HepG2 (cell line): Measurements from ENCODE around the gene MDH1. TPM values are rescaled to one million over a fixed set of nuclear protein-coding genes. Genes with fewer than 3 reads are reported as not detected.
A peak's percentile ranks its signal among the peaks of the same experiment; 100 is the strongest.

ENCODE experiments used
- ASH2L ChIP-seq: fragments of 300-600, 200-600 bp; sonication (generic); IDR thresholded peaks from 2 replicates; pipeline ENCODE4 v1.7.0; 2017; ENCODE audit warnings: low read depth, mild to moderate bottlenecking, moderate library complexity, mixed read lengths, low read length; ENCODE audit not compliant: insufficient read length
- ATAD3A ChIP-seq: sonication (generic); formaldehyde crosslinking; IDR thresholded peaks from 2 replicates; pipeline ENCODE4 v1.4.0; 2020; ENCODE audit warnings: missing genetic modification reagents
- FOXA1 ChIP-seq, 2 experiments: fragments of 450-650 bp in 1 of 2; sonication (generic) in 1 of 2; formaldehyde crosslinking in 1 of 2; IDR thresholded peaks; 2 replicates each; pipeline versions ENCODE4 v1.4.0 to v1.6.1; 2016 to 2020; ENCODE audit warnings: missing genetic modification reagents in 1 of 2
- FOXP4 ChIP-seq: sonication (generic); formaldehyde crosslinking; IDR thresholded peaks from 2 replicates; pipeline ENCODE4 v1.4.0; 2020; ENCODE audit warnings: missing genetic modification reagents
- KDM2A ChIP-seq: sonication (generic); formaldehyde crosslinking; IDR thresholded peaks from 2 replicates; pipeline ENCODE4 v1.4.0; 2020; ENCODE audit warnings: low read depth, missing genetic modification reagents, borderline replicate concordance
- PAF1 ChIP-seq: IDR thresholded peaks from 2 replicates; pipeline ENCODE4 v1.6.1; 2016; ENCODE audit warnings: missing genetic modification reagents, missing compliant biosample characterization
- PCBP2 ChIP-seq: fragments of 200-400 bp; formaldehyde crosslinking; optimal IDR thresholded peaks from 2 replicates; pipeline ENCODE3; 2018; ENCODE audit warnings: low read length, low read depth; ENCODE audit not compliant: poor library complexity, severe bottlenecking
- SMC3 ChIP-seq: IDR thresholded peaks from 2 replicates; pipeline ENCODE4 v1.6.1; 2011; ENCODE audit warnings: low read length, improper control_type of control experiment
- ZNF230 ChIP-seq: sonication (generic); formaldehyde crosslinking; IDR thresholded peaks from 2 replicates; pipeline ENCODE4 v1.4.0; 2020; ENCODE audit warnings: mild to moderate bottlenecking, missing genetic modification reagents
- ZNF292 ChIP-seq: sonication (generic); formaldehyde crosslinking; IDR thresholded peaks from 2 replicates; pipeline ENCODE4 v1.8.1; 2022; ENCODE audit warnings: mild to moderate bottlenecking, low read depth, missing genetic modification reagents, borderline replicate concordance
- ZNF687 ChIP-seq: sonication (generic); formaldehyde crosslinking; IDR thresholded peaks from 2 replicates; pipeline ENCODE4 v1.5.1; 2020; ENCODE audit warnings: mild to moderate bottlenecking, missing genetic modification reagents, moderate library complexity
- polyA plus RNA-seq, 8 experiments: library from polyadenylated mRNA; depleted of rRNA in 3 of 8; stranded (reverse) in 7 of 8; unstranded in 1 of 8; fragments of >200 nt; fragmentation: Illumina TruSeq in 4 of 8; extraction: Trizol in 4 of 8; gene quantifications; 2 replicates each; pipeline versions ENCODE4 v1.2.1 to v1.2.3, GENCODE V29; 2011 to 2016; ENCODE audit warnings: low read depth in 4 of 8, missing spikeins in 1 of 8, mixed read lengths in 1 of 8; ENCODE audit not compliant: insufficient read depth in 1 of 8
- total RNA-seq, 5 experiments: library from RNA; depleted of rRNA; stranded (reverse); fragments of >200 nt; fragmentation: Illumina TruSeq; extraction: Trizol; gene quantifications; 2 replicates each; pipeline ENCODE4 v1.2.3, GENCODE V29; 2016; ENCODE audit warnings: low read depth in 1 of 5
- TF ChIP-seq, protein P1 (sequence below): sonication (generic); formaldehyde crosslinking; IDR thresholded peaks from 2 replicates; pipeline ENCODE4 v1.4.0; 2020; ENCODE audit warnings: missing genetic modification reagents, mild to moderate bottlenecking, borderline replicate concordance
- TF ChIP-seq, protein P2 (sequence below): sonication (generic); formaldehyde crosslinking; IDR thresholded peaks from 2 replicates; pipeline ENCODE4 v1.8.0; 2022; ENCODE audit warnings: missing genetic modification reagents, low read depth, mild to moderate bottlenecking, borderline replicate concordance
- TF ChIP-seq, protein P3 (sequence below): sonication (generic); formaldehyde crosslinking; IDR thresholded peaks from 2 replicates; pipeline ENCODE4 v1.9.0; 2022; ENCODE audit warnings: low read depth, missing genetic modification reagents

The MDH1 gene
- total and polyA plus RNA-seq, 2 of the 13 experiments (the other 11 are each of a cell fraction or from before 2014, with no cell fraction given): 293 to 415 TPM

DNA sequence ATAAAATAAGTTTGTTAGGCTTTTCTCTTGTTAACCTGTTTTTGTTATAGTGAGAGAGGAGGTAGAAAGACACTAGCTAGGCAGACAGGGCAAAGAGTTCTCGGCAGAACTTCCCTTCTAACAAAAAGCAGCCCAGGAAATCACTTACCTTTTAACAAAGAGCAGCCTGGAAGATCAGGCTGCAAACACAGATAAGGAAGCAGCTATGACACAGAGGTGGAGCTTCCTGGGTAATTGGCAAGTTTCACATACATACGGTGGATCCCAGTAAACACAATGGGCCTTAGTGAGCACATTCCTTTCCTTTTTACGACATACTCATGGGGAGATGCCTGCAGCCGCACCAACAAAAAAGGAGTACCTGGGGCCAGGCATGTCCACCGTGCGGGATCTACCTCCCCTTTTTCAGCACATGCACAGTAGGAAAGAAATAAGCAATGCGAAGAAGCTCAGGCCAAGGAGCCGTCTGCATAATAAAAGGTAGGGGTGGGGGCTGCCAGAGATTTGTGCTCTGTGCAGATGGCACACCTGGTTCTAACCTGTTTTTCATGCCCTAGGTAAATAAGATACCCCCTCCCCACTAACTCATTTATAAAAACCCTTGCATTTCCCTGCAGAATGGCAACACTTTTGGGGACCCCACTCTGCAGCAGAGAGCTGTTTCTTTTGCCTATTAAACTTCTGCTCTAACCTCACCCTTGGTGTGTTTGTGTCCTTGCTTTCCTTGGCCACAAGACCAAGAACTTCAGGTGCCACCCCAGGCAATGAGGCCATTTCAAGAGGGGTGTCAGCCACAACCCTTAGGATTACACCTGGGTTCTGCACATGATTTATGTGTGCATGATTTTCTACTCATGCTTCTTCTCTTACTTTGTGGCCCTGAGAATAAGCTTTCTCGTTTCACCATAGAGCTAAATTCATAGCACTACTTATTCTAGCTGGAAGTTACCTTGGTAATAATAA lies 26.5 kb downstream of the MDH1 start (continued):
- TF ChIP-seq ZNF292 (CRISPR knock-in tag) (peak; percentile 47; the same call in 1 of the 2 replicates), PAF1 (CRISPR knock-in tag) (no peak), ASH2L (no peak), ATAD3A (no peak), FOXP4 (peak; percentile 65), SMC3 (0 out of 2 replicates have a peak, but pooled peaks have one; percentile 2), ZNF230 (CRISPR knock-in tag) (no peak), ZNF687 (no peak), FOXA1 (IDR thresholded peaks at IDR 0.05) (no peak), FOXA1 (CRISPR knock-in tag; IDR thresholded peaks at IDR 0.05) (peak; percentile 41; the same call in 1 of the 2 replicates), KDM2A (CRISPR knock-in tag) (no peak), PCBP2 (no peak)
- TF ChIP-seq, protein P1, sequence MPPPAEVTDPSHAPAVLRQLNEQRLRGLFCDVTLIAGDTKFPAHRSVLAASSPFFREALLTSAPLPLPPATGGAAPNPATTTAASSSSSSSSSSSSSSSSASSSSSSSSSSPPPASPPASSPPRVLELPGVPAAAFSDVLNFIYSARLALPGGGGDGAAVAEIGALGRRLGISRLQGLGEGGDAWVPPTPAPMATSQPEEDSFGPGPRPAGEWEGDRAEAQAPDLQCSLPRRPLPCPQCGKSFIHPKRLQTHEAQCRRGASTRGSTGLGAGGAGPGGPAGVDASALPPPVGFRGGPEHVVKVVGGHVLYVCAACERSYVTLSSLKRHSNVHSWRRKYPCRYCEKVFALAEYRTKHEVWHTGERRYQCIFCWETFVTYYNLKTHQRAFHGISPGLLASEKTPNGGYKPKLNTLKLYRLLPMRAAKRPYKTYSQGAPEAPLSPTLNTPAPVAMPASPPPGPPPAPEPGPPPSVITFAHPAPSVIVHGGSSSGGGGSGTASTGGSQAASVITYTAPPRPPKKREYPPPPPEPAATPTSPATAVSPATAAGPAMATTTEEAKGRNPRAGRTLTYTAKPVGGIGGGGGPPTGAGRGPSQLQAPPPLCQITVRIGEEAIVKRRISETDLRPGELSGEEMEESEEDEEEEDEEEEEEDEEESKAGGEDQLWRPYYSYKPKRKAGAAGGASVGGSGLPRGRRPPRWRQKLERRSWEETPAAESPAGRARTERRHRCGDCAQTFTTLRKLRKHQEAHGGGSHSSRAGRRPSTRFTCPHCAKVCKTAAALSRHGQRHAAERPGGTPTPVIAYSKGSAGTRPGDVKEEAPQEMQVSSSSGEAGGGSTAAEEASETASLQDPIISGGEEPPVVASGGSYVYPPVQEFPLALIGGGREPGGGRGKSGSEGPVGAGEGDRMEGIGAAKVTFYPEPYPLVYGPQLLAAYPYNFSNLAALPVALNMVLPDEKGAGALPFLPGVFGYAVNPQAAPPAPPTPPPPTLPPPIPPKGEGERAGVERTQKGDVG: no peak
- TF ChIP-seq, protein P2, sequence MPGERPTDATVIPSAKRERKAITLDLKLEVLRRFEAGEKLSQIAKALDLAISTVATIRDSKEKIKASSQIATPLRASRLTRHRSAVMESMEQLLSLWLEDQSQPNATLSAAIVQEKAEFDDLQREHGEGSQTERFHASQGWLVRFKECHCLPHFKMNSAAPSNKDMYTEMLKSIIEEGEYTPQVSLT: no peak
- TF ChIP-seq, protein P3, sequence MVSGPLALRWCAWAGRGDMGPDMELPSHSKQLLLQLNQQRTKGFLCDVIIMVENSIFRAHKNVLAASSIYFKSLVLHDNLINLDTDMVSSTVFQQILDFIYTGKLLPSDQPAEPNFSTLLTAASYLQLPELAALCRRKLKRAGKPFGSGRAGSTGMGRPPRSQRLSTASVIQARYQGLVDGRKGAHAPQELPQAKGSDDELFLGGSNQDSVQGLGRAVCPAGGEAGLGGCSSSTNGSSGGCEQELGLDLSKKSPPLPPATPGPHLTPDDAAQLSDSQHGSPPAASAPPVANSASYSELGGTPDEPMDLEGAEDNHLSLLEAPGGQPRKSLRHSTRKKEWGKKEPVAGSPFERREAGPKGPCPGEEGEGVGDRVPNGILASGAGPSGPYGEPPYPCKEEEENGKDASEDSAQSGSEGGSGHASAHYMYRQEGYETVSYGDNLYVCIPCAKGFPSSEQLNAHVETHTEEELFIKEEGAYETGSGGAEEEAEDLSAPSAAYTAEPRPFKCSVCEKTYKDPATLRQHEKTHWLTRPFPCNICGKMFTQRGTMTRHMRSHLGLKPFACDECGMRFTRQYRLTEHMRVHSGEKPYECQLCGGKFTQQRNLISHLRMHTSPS (CRISPR knock-in tag): no peak
